ENCODE measurements around the gene ZCCHC2.

- TF ChIP-seq, protein P1, sequence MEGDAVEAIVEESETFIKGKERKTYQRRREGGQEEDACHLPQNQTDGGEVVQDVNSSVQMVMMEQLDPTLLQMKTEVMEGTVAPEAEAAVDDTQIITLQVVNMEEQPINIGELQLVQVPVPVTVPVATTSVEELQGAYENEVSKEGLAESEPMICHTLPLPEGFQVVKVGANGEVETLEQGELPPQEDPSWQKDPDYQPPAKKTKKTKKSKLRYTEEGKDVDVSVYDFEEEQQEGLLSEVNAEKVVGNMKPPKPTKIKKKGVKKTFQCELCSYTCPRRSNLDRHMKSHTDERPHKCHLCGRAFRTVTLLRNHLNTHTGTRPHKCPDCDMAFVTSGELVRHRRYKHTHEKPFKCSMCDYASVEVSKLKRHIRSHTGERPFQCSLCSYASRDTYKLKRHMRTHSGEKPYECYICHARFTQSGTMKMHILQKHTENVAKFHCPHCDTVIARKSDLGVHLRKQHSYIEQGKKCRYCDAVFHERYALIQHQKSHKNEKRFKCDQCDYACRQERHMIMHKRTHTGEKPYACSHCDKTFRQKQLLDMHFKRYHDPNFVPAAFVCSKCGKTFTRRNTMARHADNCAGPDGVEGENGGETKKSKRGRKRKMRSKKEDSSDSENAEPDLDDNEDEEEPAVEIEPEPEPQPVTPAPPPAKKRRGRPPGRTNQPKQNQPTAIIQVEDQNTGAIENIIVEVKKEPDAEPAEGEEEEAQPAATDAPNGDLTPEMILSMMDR (IDR thresholded peaks at IDR 0.05) = no peak
- TF ChIP-seq POLR2A (IDR thresholded peaks at IDR 0.05) (no peak), EP300 (IDR thresholded peaks at IDR 0.05) (no peak), POLR2AphosphoS5 (IDR thresholded peaks at IDR 0.05) (no peak)
Measured at GRCh38 chr18:62545098-62545497, 22.3 kb downstream of the ZCCHC2 start.

Data from sigmoid colon (tissue), 4 donors.